Astrocyte (in vitro differentiated cells and primary cell): ENCODE data around the gene CRHR1. TPM values are rescaled to one million over a fixed set of nuclear protein-coding genes. Genes with fewer than 3 reads are reported as not detected.
A peak's percentile ranks its signal among the peaks of the same experiment; 100 is the strongest.

ENCODE experiments used
- DNase-seq: peaks from one replicate; pipeline ENCODE4 v3.0.0-alpha.2; 2010; ENCODE audit warnings: low read depth
- FAIRE-seq: peaks from 2 replicates; lab custom pipeline; 2011; peaks lifted over from hg19 to GRCh38; lab: Jason Lieb, UNC
- H2AFZ ChIP-seq: 2 replicates; pipeline ENCODE4 v1.6.0; 2012; ENCODE audit warnings: low read depth, low read length, inconsistent platforms
- H3K27ac ChIP-seq: 2 replicates; pipeline ENCODE4 v1.5.1; 2011; ENCODE audit warnings: low read depth, low read length, inconsistent platforms
- H3K27me3 ChIP-seq: 2 replicates; pipeline ENCODE4 v1.6.0; 2011; ENCODE audit warnings: low read length, inconsistent platforms; ENCODE audit not compliant: insufficient read depth
- H3K36me3 ChIP-seq: 2 replicates; pipeline ENCODE4 v1.5.1; 2011; ENCODE audit warnings: low read length, inconsistent platforms; ENCODE audit not compliant: insufficient read depth
- H3K4me1 ChIP-seq: 2 replicates; pipeline ENCODE4 v1.5.1; 2011; ENCODE audit warnings: low read length, inconsistent platforms; ENCODE audit not compliant: insufficient read depth
- H3K4me2 ChIP-seq: 2 replicates; pipeline ENCODE4 v1.6.0; 2012; ENCODE audit warnings: low read length, inconsistent platforms
- H3K4me3 ChIP-seq: 2 replicates; pipeline ENCODE4 v1.5.1; 2011; ENCODE audit warnings: low read depth, mild to moderate bottlenecking, low read length, inconsistent platforms; ENCODE audit not compliant: insufficient read depth
- H3K79me2 ChIP-seq: 2 replicates; pipeline ENCODE4 v1.6.0; 2012; ENCODE audit warnings: mild to moderate bottlenecking, low read length, inconsistent platforms; ENCODE audit not compliant: insufficient read depth
- H3K9ac ChIP-seq: 2 replicates; pipeline ENCODE4 v1.6.0; 2012; ENCODE audit warnings: mild to moderate bottlenecking, low read length, inconsistent platforms
- H3K9me3 ChIP-seq: 2 replicates; pipeline ENCODE4 v1.5.1; 2012; ENCODE audit warnings: low read depth, mild to moderate bottlenecking, low read length, inconsistent platforms; ENCODE audit not compliant: insufficient read depth
- H4K20me1 ChIP-seq: 2 replicates; pipeline ENCODE4 v1.6.0; 2012; ENCODE audit warnings: low read length, inconsistent platforms; ENCODE audit not compliant: insufficient read depth
- H3K27ac Mint-ChIP-seq: one replicate; pipeline ENCODE4 v1.8.0; 2021; ENCODE audit warnings: mild to moderate bottlenecking, mixed read lengths; ENCODE audit not compliant: unreplicated experiment
- H3K27me3 Mint-ChIP-seq: one replicate; pipeline ENCODE4 v1.8.0; 2021; ENCODE audit warnings: low read depth, mixed read lengths; ENCODE audit not compliant: unreplicated experiment
- H3K36me3 Mint-ChIP-seq: one replicate; pipeline ENCODE4 v1.8.0; 2021; ENCODE audit warnings: low read depth, mixed read lengths; ENCODE audit not compliant: unreplicated experiment
- H3K4me1 Mint-ChIP-seq: one replicate; pipeline ENCODE4 v1.8.0; 2021; ENCODE audit warnings: low read depth, mixed read lengths; ENCODE audit not compliant: unreplicated experiment
- H3K4me3 Mint-ChIP-seq: one replicate; pipeline ENCODE4 v1.8.0; 2021; ENCODE audit warnings: mild to moderate bottlenecking, moderate library complexity, mixed read lengths; ENCODE audit not compliant: unreplicated experiment
- H3K9me3 Mint-ChIP-seq: one replicate; pipeline ENCODE4 v1.8.0; 2021; ENCODE audit warnings: mild to moderate bottlenecking, mixed read lengths; ENCODE audit not compliant: unreplicated experiment
- CTCF ChIP-seq: IDR thresholded peaks from 2 replicates; pipeline ENCODE4 v1.5.1; 2011; ENCODE audit warnings: low read depth, mild to moderate bottlenecking, inconsistent platforms, low read length, moderate library complexity; ENCODE audit not compliant: insufficient read depth
- EZH2 ChIP-seq: IDR thresholded peaks from 2 replicates; pipeline ENCODE4 v1.6.1; 2012; ENCODE audit warnings: mild to moderate bottlenecking, low read length, inconsistent platforms; ENCODE audit not compliant: insufficient read depth
- total RNA-seq: library from RNA; stranded (reverse); gene quantifications from 2 replicates; pipeline ENCODE4 v1.2.1, GENCODE V29; 2021

The CRHR1 gene
- total RNA-seq, 1 donor from 2014 or later, result 0.20 TPM

GRCh38 chr17:45841883-45842525 lies 57.9 kb downstream of the CRHR1 start:
- Histone ChIP-seq H2AFZ (no peak overlapping the region), H3K36me3 (no peaks in the 10 kb centered on the region), H3K27me3 (peaks cover 4% of the 10 kb centered on the region), H3K4me3 (no peak overlapping the region), H3K4me1 (no peaks in the 10 kb centered on the region), H3K9ac (no peak overlapping the region), H3K4me2 (no peak overlapping the region), H3K27ac (no peak overlapping the region), H3K9me3 (no peaks in the 10 kb centered on the region), H3K79me2 (no peaks in the 10 kb centered on the region), H4K20me1 (no peaks in the 10 kb centered on the region)
- Mint-ChIP-seq H3K4me3 (no peak overlapping the region), H3K4me1 (no peaks in the 10 kb centered on the region), H3K36me3 (no peaks in the 10 kb centered on the region), H3K9me3 (no peaks in the 10 kb centered on the region), H3K27me3 (peaks cover 49% of the 10 kb centered on the region), H3K27ac (peak overlapping the region; percentile 34)
- FAIRE-seq (no peak), DNase-seq (peak; percentile 7)
- TF ChIP-seq CTCF, result no peak

GRCh38 chr17:45843722-45844121 lies 59.6 kb downstream of the CRHR1 start:
- Histone ChIP-seq H3K79me2 (no peaks in the 10 kb centered on the region), H3K9ac (no peak overlapping the region), H3K27me3 (peaks cover 2% of the 10 kb centered on the region), H3K9me3 (no peaks in the 10 kb centered on the region), H4K20me1 (no peaks in the 10 kb centered on the region), H3K4me1 (no peaks in the 10 kb centered on the region), H3K4me3 (no peak overlapping the region), H3K27ac (no peak overlapping the region), H2AFZ (no peak overlapping the region), H3K36me3 (no peaks in the 10 kb centered on the region), H3K4me2 (no peak overlapping the region)
- DNase-seq (no peak), FAIRE-seq (no peak)
- TF ChIP-seq CTCF (no peak), EZH2 (no peak)
- H3K36me3 Mint-ChIP-seq, result no peaks in the 10 kb centered on the region
- H3K4me3 Mint-ChIP-seq, result no peak overlapping the region
- no peaks in the 10 kb centered on the region for H3K4me1 Mint-ChIP-seq
- peaks cover 53% of the 10 kb centered on the region for H3K27me3 Mint-ChIP-seq
- H3K9me3 Mint-ChIP-seq, result no peaks in the 10 kb centered on the region
- H3K27ac Mint-ChIP-seq, result no peak overlapping the region

GRCh38 chr17:45844695-45845375 lies 60.7 kb downstream of the CRHR1 start, which contains the start of gene SPPL2C:
Gene SPPL2C, plus strand, starts transcription at chr17:45844881. Its CDS starts 26 bp downstream, at chr17:45844907.
- DNase-seq, result no peak
- Histone ChIP-seq H3K9ac (no peak within 1 kb of the TSS), H3K27me3 (no peaks in the 10 kb centered on the region), H4K20me1 (no peaks in the 10 kb centered on the region), H3K4me1 (no peaks in the 10 kb centered on the region), H3K36me3 (no peaks in the 10 kb centered on the region), H3K4me2 (no peak within 1 kb of the TSS), H3K9me3 (no peaks in the 10 kb centered on the region), H2AFZ (no peak within 1 kb of the TSS), H3K27ac (no peak within 1 kb of the TSS), H3K79me2 (no peaks in the 10 kb centered on the region), H3K4me3 (no peak within 1 kb of the TSS)
- Mint-ChIP-seq H3K27me3 (peaks cover 52% of the 10 kb centered on the region), H3K27ac (no peak within 1 kb of the TSS), H3K9me3 (no peaks in the 10 kb centered on the region), H3K36me3 (peaks cover 1% of the 10 kb centered on the region), H3K4me1 (no peaks in the 10 kb centered on the region), H3K4me3 (no peak within 1 kb of the TSS)
- no peak for TF ChIP-seq EZH2
- TF ChIP-seq CTCF, result no peak
- no peak for FAIRE-seq
